ENCODE data around the gene DCTN1.

Gene DCTN1

GRCh38 chr2:74413001-74413698 is 33.0 kb upstream of the DCTN1 start:
- DNase-seq: no peak
- peaks cover 3% of the 10 kb centered on the region for H3K27me3 ChIP-seq (replicated peaks; ENCODE audit: control insufficient read depth, insufficient read depth, low read length, poor library complexity, severe bottlenecking)
- no peak overlapping the region for H3K4me3 ChIP-seq (ENCODE audit: insufficient read depth, low read depth, low read length, poor library complexity, severe bottlenecking)
- H3K36me3 ChIP-seq (ENCODE audit: control insufficient read depth, insufficient read depth, low read length): no peaks in the 10 kb centered on the region
- peaks cover 14% of the 10 kb centered on the region for H3K4me1 ChIP-seq (ENCODE audit: control insufficient read depth, insufficient read depth, low read length, poor library complexity, severe bottlenecking)
- no peaks in the 10 kb centered on the region for H3K9me3 ChIP-seq (ENCODE audit: control insufficient read depth, low read length)
- no peak overlapping the region for H3K27ac ChIP-seq (ENCODE audit: insufficient read depth, low read length, poor library complexity, severe bottlenecking)

GRCh38 chr2:74407682-74408081 is 27.6 kb upstream of the DCTN1 start:
- no peaks in the 10 kb centered on the region for H3K4me1 ChIP-seq (ENCODE audit: control insufficient read depth, insufficient read depth, low read length, poor library complexity, severe bottlenecking)
- no peak overlapping the region for H3K27ac ChIP-seq (ENCODE audit: insufficient read depth, low read length, poor library complexity, severe bottlenecking)
- no peak for DNase-seq
- H3K9me3 ChIP-seq (ENCODE audit: control insufficient read depth, low read length): no peaks in the 10 kb centered on the region
- H3K27me3 ChIP-seq (replicated peaks; ENCODE audit: control insufficient read depth, insufficient read depth, low read length, poor library complexity, severe bottlenecking): no peaks in the 10 kb centered on the region
- no peak overlapping the region for H3K4me3 ChIP-seq (ENCODE audit: insufficient read depth, low read depth, low read length, poor library complexity, severe bottlenecking)
- H3K36me3 ChIP-seq (ENCODE audit: control insufficient read depth, insufficient read depth, low read length): no peaks in the 10 kb centered on the region

- DNase-seq: no peak
- H3K9me3 ChIP-seq (ENCODE audit: control insufficient read depth, low read length): no peaks in the 10 kb centered on the region
- no peaks in the 10 kb centered on the region for H3K36me3 ChIP-seq (ENCODE audit: control insufficient read depth, insufficient read depth, low read length)
- no peak overlapping the region for H3K27ac ChIP-seq (ENCODE audit: insufficient read depth, low read length, poor library complexity, severe bottlenecking)
- H3K27me3 ChIP-seq (replicated peaks; ENCODE audit: control insufficient read depth, insufficient read depth, low read length, poor library complexity, severe bottlenecking): no peaks in the 10 kb centered on the region
- H3K4me1 ChIP-seq (ENCODE audit: control insufficient read depth, insufficient read depth, low read length, poor library complexity, severe bottlenecking): no peaks in the 10 kb centered on the region
- H3K4me3 ChIP-seq (ENCODE audit: insufficient read depth, low read depth, low read length, poor library complexity, severe bottlenecking): no peak overlapping the region
Observed at GRCh38 chr2:74406035-74406434, 25.9 kb upstream of the DCTN1 start.

GRCh38 chr2:74401891-74402290 is 21.8 kb upstream of the DCTN1 start:
- Histone ChIP-seq H3K9me3 (ENCODE audit: control insufficient read depth, low read length) (no peaks in the 10 kb centered on the region), H3K4me3 (ENCODE audit: insufficient read depth, low read depth, low read length, poor library complexity, severe bottlenecking) (no peak overlapping the region), H3K36me3 (ENCODE audit: control insufficient read depth, insufficient read depth, low read length) (no peaks in the 10 kb centered on the region), H3K27ac (ENCODE audit: insufficient read depth, low read length, poor library complexity, severe bottlenecking) (no peak overlapping the region), H3K27me3 (replicated peaks; ENCODE audit: control insufficient read depth, insufficient read depth, low read length, poor library complexity, severe bottlenecking) (no peaks in the 10 kb centered on the region), H3K4me1 (ENCODE audit: control insufficient read depth, insufficient read depth, low read length, poor library complexity, severe bottlenecking) (no peaks in the 10 kb centered on the region)
- no peak for DNase-seq

GRCh38 chr2:74399785-74400184 is 19.7 kb upstream of the DCTN1 start:
- H3K27ac ChIP-seq (ENCODE audit: insufficient read depth, low read length, poor library complexity, severe bottlenecking): no peak overlapping the region

GRCh38 chr2:74396149-74396548 is 16.0 kb upstream of the DCTN1 start:
- Histone ChIP-seq H3K36me3 (ENCODE audit: control insufficient read depth, insufficient read depth, low read length) (no peaks in the 10 kb centered on the region), H3K4me3 (ENCODE audit: insufficient read depth, low read depth, low read length, poor library complexity, severe bottlenecking) (no peak overlapping the region), H3K4me1 (ENCODE audit: control insufficient read depth, insufficient read depth, low read length, poor library complexity, severe bottlenecking) (peaks cover 6% of the 10 kb centered on the region), H3K9me3 (ENCODE audit: control insufficient read depth, low read length) (no peaks in the 10 kb centered on the region), H3K27ac (ENCODE audit: insufficient read depth, low read length, poor library complexity, severe bottlenecking) (no peak overlapping the region), H3K27me3 (replicated peaks; ENCODE audit: control insufficient read depth, insufficient read depth, low read length, poor library complexity, severe bottlenecking) (no peaks in the 10 kb centered on the region)
- no peak for DNase-seq

More at GRCh38 chr2:74399785-74400184, 19.7 kb upstream of the DCTN1 start:
- Histone ChIP-seq H3K9me3 (ENCODE audit: control insufficient read depth, low read length) (no peaks in the 10 kb centered on the region), H3K4me1 (ENCODE audit: control insufficient read depth, insufficient read depth, low read length, poor library complexity, severe bottlenecking) (no peaks in the 10 kb centered on the region), H3K4me3 (ENCODE audit: insufficient read depth, low read depth, low read length, poor library complexity, severe bottlenecking) (no peak overlapping the region), H3K36me3 (ENCODE audit: control insufficient read depth, insufficient read depth, low read length) (no peaks in the 10 kb centered on the region), H3K27me3 (replicated peaks; ENCODE audit: control insufficient read depth, insufficient read depth, low read length, poor library complexity, severe bottlenecking) (no peaks in the 10 kb centered on the region)
- no peak for DNase-seq

GRCh38 chr2:74393525-74393924 is 13.4 kb upstream of the DCTN1 start:
- no peak for DNase-seq
- no peak overlapping the region for H3K27ac ChIP-seq (ENCODE audit: insufficient read depth, low read length, poor library complexity, severe bottlenecking)
- no peaks in the 10 kb centered on the region for H3K27me3 ChIP-seq (replicated peaks; ENCODE audit: control insufficient read depth, insufficient read depth, low read length, poor library complexity, severe bottlenecking)
- no peaks in the 10 kb centered on the region for H3K9me3 ChIP-seq (ENCODE audit: control insufficient read depth, low read length)
- H3K4me1 ChIP-seq (ENCODE audit: control insufficient read depth, insufficient read depth, low read length, poor library complexity, severe bottlenecking): peaks cover 21% of the 10 kb centered on the region
- H3K36me3 ChIP-seq (ENCODE audit: control insufficient read depth, insufficient read depth, low read length): no peaks in the 10 kb centered on the region
- no peak overlapping the region for H3K4me3 ChIP-seq (ENCODE audit: insufficient read depth, low read depth, low read length, poor library complexity, severe bottlenecking)

- Histone ChIP-seq H3K27me3 (replicated peaks; ENCODE audit: control insufficient read depth, insufficient read depth, low read length, poor library complexity, severe bottlenecking) (no peaks in the 10 kb centered on the region), H3K4me3 (ENCODE audit: insufficient read depth, low read depth, low read length, poor library complexity, severe bottlenecking) (no peak overlapping the region), H3K9me3 (ENCODE audit: control insufficient read depth, low read length) (no peaks in the 10 kb centered on the region), H3K36me3 (ENCODE audit: control insufficient read depth, insufficient read depth, low read length) (no peaks in the 10 kb centered on the region), H3K27ac (ENCODE audit: insufficient read depth, low read length, poor library complexity, severe bottlenecking) (no peak overlapping the region), H3K4me1 (ENCODE audit: control insufficient read depth, insufficient read depth, low read length, poor library complexity, severe bottlenecking) (peaks cover 21% of the 10 kb centered on the region)
- DNase-seq: no peak
Observed at GRCh38 chr2:74392449-74392743, 12.3 kb upstream of the DCTN1 start.

- Histone ChIP-seq H3K9me3 (ENCODE audit: control insufficient read depth, low read length) (no peaks in the 10 kb centered on the region), H3K27me3 (replicated peaks; ENCODE audit: control insufficient read depth, insufficient read depth, low read length, poor library complexity, severe bottlenecking) (no peaks in the 10 kb centered on the region), H3K36me3 (ENCODE audit: control insufficient read depth, insufficient read depth, low read length) (no peaks in the 10 kb centered on the region), H3K4me1 (ENCODE audit: control insufficient read depth, insufficient read depth, low read length, poor library complexity, severe bottlenecking) (peaks cover 21% of the 10 kb centered on the region), H3K27ac (ENCODE audit: insufficient read depth, low read length, poor library complexity, severe bottlenecking) (peak overlapping the region; percentile 97), H3K4me3 (ENCODE audit: insufficient read depth, low read depth, low read length, poor library complexity, severe bottlenecking) (peak overlapping the region; percentile 86)
- DNase-seq: peak; percentile 85 to 92 (median 89)
Observed at GRCh38 chr2:74391580-74392448, 11.7 kb upstream of the DCTN1 start.

- Histone ChIP-seq H3K4me3 (ENCODE audit: insufficient read depth, low read depth, low read length, poor library complexity, severe bottlenecking) (peak overlapping the region; percentile 86), H3K36me3 (ENCODE audit: control insufficient read depth, insufficient read depth, low read length) (no peaks in the 10 kb centered on the region), H3K9me3 (ENCODE audit: control insufficient read depth, low read length) (no peaks in the 10 kb centered on the region), H3K27me3 (replicated peaks; ENCODE audit: control insufficient read depth, insufficient read depth, low read length, poor library complexity, severe bottlenecking) (no peaks in the 10 kb centered on the region), H3K4me1 (ENCODE audit: control insufficient read depth, insufficient read depth, low read length, poor library complexity, severe bottlenecking) (peaks cover 21% of the 10 kb centered on the region), H3K27ac (ENCODE audit: insufficient read depth, low read length, poor library complexity, severe bottlenecking) (peak overlapping the region; percentile 97)
- no peak for DNase-seq
Observed at GRCh38 chr2:74391209-74391579, 11.1 kb upstream of the DCTN1 start.

Measured in effector memory CD4-positive, alpha-beta T cell (primary cell).